ENCODE measurements around the gene OR10K2. TPM values are rescaled to one million over a fixed set of nuclear protein-coding genes. Genes with fewer than 3 reads are reported as not detected.
"Not testable (repeated sequence)": the region's sequence is repeated elsewhere in the genome, so short reads cannot be mapped to it uniquely, and the experiment has no call there.

The OR10K2 gene
- total RNA-seq (not detected), polyA plus RNA-seq (not detected)
- long read RNA-seq, donor 1, result 0 reads
- long read RNA-seq, donor 2, result 0 reads

GRCh38 chr1:158426137-158426536, at the start of gene OR10K2:
Gene OR10K2 (minus strand): TSS chr1:158426237. CDS start chr1:158420866, 5,371 bp downstream.
- Histone ChIP-seq H3K9me3 (ENCODE audit: control insufficient read depth, low read length) (no peaks in the 10 kb centered on the region), H3K36me3 (ENCODE audit: control insufficient read depth in 1 of 2, insufficient read depth in 2 of 2, low read length in 1 of 2) (no peaks in the 10 kb centered on the region), H3K4me3 (ENCODE audit: low read length in 2 of 2) (no peak within 1 kb of the TSS), H3K27me3 (ENCODE audit: control insufficient read depth in 1 of 2, insufficient read depth in 2 of 2, low read length in 1 of 2) (no peaks in the 10 kb centered on the region), H3K27ac (ENCODE audit: low read depth in 1 of 2, low read length in 2 of 2) (no peak within 1 kb of the TSS), H3K4me1 (ENCODE audit: control insufficient read depth in 1 of 2, insufficient read depth in 2 of 2, low read length in 2 of 2) (no peaks in the 10 kb centered on the region)
- ATAC-seq (ENCODE audit: low FRiP score) (no peak), DNase-seq (no peak)
- intact Hi-C loops (cut with DNase I), result no loop called here
- WGBS, 2 donors, result 91 to 94% methylated on average over 1 of the region's 1 CpG

GRCh38 chr1:158471920-158472319, 45.9 kb upstream of the OR10K2 start, which contains the start of gene OR10R2:
Gene OR10R2 (plus strand): TSS chr1:158472220. CDS start chr1:158472326, 106 bp downstream.
- Histone ChIP-seq H3K27me3 (ENCODE audit: control insufficient read depth in 1 of 2, insufficient read depth in 2 of 2, low read length in 1 of 2) (no peaks in the 10 kb centered on the region), H3K9me3 (ENCODE audit: control insufficient read depth, low read length) (no peaks in the 10 kb centered on the region), H3K36me3 (ENCODE audit: control insufficient read depth in 1 of 2, insufficient read depth in 2 of 2, low read length in 1 of 2) (no peaks in the 10 kb centered on the region), H3K4me3 (ENCODE audit: low read length in 2 of 2) (no peak within 1 kb of the TSS), H3K4me1 (ENCODE audit: control insufficient read depth in 1 of 2, insufficient read depth in 2 of 2, low read length in 2 of 2) (no peaks in the 10 kb centered on the region), H3K27ac (ENCODE audit: low read depth in 1 of 2, low read length in 2 of 2) (no peak within 1 kb of the TSS)
- no peak for ATAC-seq (ENCODE audit: low FRiP score)
- intact Hi-C loops (cut with DNase I), result no loop called here
- no peak for DNase-seq

GRCh38 chr1:158461534-158461933, 35.5 kb upstream of the OR10K2 start, which contains the start of gene OR10K1:
Gene OR10K1 (plus strand): TSS chr1:158461834. CDS start chr1:158465562, 3,728 bp downstream.
- intact Hi-C loops (cut with DNase I), result no loop called here
- H3K9me3 ChIP-seq (ENCODE audit: control insufficient read depth, low read length), result no peaks in the 10 kb centered on the region
- H3K4me3 ChIP-seq (ENCODE audit: low read length in 2 of 2), result no peak within 1 kb of the TSS
- no peak within 1 kb of the TSS for H3K27ac ChIP-seq (ENCODE audit: low read depth in 1 of 2, low read length in 2 of 2)
- no peaks in the 10 kb centered on the region for H3K27me3 ChIP-seq (ENCODE audit: control insufficient read depth in 1 of 2, insufficient read depth in 2 of 2, low read length in 1 of 2)
- no peak for DNase-seq
- no peak for ATAC-seq (ENCODE audit: low FRiP score)
- no peaks in the 10 kb centered on the region for H3K36me3 ChIP-seq (ENCODE audit: control insufficient read depth in 1 of 2, insufficient read depth in 2 of 2, low read length in 1 of 2)
- H3K4me1 ChIP-seq (ENCODE audit: control insufficient read depth in 1 of 2, insufficient read depth in 2 of 2, low read length in 2 of 2), result no peaks in the 10 kb centered on the region
- WGBS, 2 donors, result 67 to 78% methylated on average over 2 of the region's 2 CpGs

GRCh38 chr1:158458263-158458662, 32.2 kb upstream of the OR10K2 start:
- H3K27ac ChIP-seq (ENCODE audit: low read depth in 1 of 2, low read length in 2 of 2), result no peak overlapping the region
- intact Hi-C loops (cut with DNase I), result no loop called here
- H3K4me1 ChIP-seq (ENCODE audit: control insufficient read depth in 1 of 2, insufficient read depth in 2 of 2, low read length in 2 of 2), result no peaks in the 10 kb centered on the region
- H3K4me3 ChIP-seq (ENCODE audit: low read length in 2 of 2), result no peak overlapping the region
- DNase-seq (no peak), ATAC-seq (ENCODE audit: low FRiP score) (no peak)
- no peaks in the 10 kb centered on the region for H3K27me3 ChIP-seq (ENCODE audit: control insufficient read depth in 1 of 2, insufficient read depth in 2 of 2, low read length in 1 of 2)
- H3K9me3 ChIP-seq (ENCODE audit: control insufficient read depth, low read length), result no peaks in the 10 kb centered on the region
- H3K36me3 ChIP-seq (ENCODE audit: control insufficient read depth in 1 of 2, insufficient read depth in 2 of 2, low read length in 1 of 2), result no peaks in the 10 kb centered on the region

GRCh38 chr1:158457246-158457645, 31.2 kb upstream of the OR10K2 start:
- no peak for DNase-seq
- no peak for ATAC-seq (ENCODE audit: low FRiP score)
- intact Hi-C loops (cut with DNase I), result no loop called here

GRCh38 chr1:158454537-158454936, 28.5 kb upstream of the OR10K2 start:
- H3K27me3 ChIP-seq (ENCODE audit: control insufficient read depth in 1 of 2, insufficient read depth in 2 of 2, low read length in 1 of 2), result no peaks in the 10 kb centered on the region
- intact Hi-C loops (cut with DNase I), result no loop called here
- no peak overlapping the region for H3K4me3 ChIP-seq (ENCODE audit: low read length in 2 of 2)
- no peaks in the 10 kb centered on the region for H3K4me1 ChIP-seq (ENCODE audit: control insufficient read depth in 1 of 2, insufficient read depth in 2 of 2, low read length in 2 of 2)
- H3K36me3 ChIP-seq (ENCODE audit: control insufficient read depth in 1 of 2, insufficient read depth in 2 of 2, low read length in 1 of 2), result no peaks in the 10 kb centered on the region
- DNase-seq, result no peak
- no peak for ATAC-seq (ENCODE audit: low FRiP score)
- 74 to 81% methylated on average over 1 of the region's 1 CpG for WGBS, 2 donors
- H3K27ac ChIP-seq (ENCODE audit: low read depth in 1 of 2, low read length in 2 of 2), result no peak overlapping the region
- no peaks in the 10 kb centered on the region for H3K9me3 ChIP-seq (ENCODE audit: control insufficient read depth, low read length)

More at GRCh38 chr1:158457246-158457645, 31.2 kb upstream of the OR10K2 start:
- no peaks in the 10 kb centered on the region for H3K27me3 ChIP-seq (ENCODE audit: control insufficient read depth in 1 of 2, insufficient read depth in 2 of 2, low read length in 1 of 2)
- no peaks in the 10 kb centered on the region for H3K9me3 ChIP-seq (ENCODE audit: control insufficient read depth, low read length)
- no peaks in the 10 kb centered on the region for H3K4me1 ChIP-seq (ENCODE audit: control insufficient read depth in 1 of 2, insufficient read depth in 2 of 2, low read length in 2 of 2)
- H3K36me3 ChIP-seq (ENCODE audit: control insufficient read depth in 1 of 2, insufficient read depth in 2 of 2, low read length in 1 of 2), result no peaks in the 10 kb centered on the region
- no peak overlapping the region for H3K27ac ChIP-seq (ENCODE audit: low read depth in 1 of 2, low read length in 2 of 2)
- no peak overlapping the region for H3K4me3 ChIP-seq (ENCODE audit: low read length in 2 of 2)

GRCh38 chr1:158445376-158445775, 19.3 kb upstream of the OR10K2 start:
- no peak overlapping the region for H3K4me3 ChIP-seq (ENCODE audit: low read length in 2 of 2)
- intact Hi-C loops (cut with DNase I), result no loop called here
- no peaks in the 10 kb centered on the region for H3K36me3 ChIP-seq (ENCODE audit: control insufficient read depth in 1 of 2, insufficient read depth in 2 of 2, low read length in 1 of 2)
- 83 to 88% methylated on average over 4 of the region's 4 CpGs for WGBS, 2 donors
- DNase-seq (no peak), ATAC-seq (ENCODE audit: low FRiP score) (no peak)
- no peaks in the 10 kb centered on the region for H3K27me3 ChIP-seq (ENCODE audit: control insufficient read depth in 1 of 2, insufficient read depth in 2 of 2, low read length in 1 of 2)
- H3K4me1 ChIP-seq (ENCODE audit: control insufficient read depth in 1 of 2, insufficient read depth in 2 of 2, low read length in 2 of 2), result no peaks in the 10 kb centered on the region
- no peaks in the 10 kb centered on the region for H3K9me3 ChIP-seq (ENCODE audit: control insufficient read depth, low read length)
- H3K27ac ChIP-seq (ENCODE audit: low read depth in 1 of 2, low read length in 2 of 2), result no peak overlapping the region

GRCh38 chr1:158434741-158435140, 8.7 kb upstream of the OR10K2 start:
- no peaks in the 10 kb centered on the region for H3K27me3 ChIP-seq (ENCODE audit: control insufficient read depth in 1 of 2, insufficient read depth in 2 of 2, low read length in 1 of 2)
- no peak for DNase-seq
- H3K4me1 ChIP-seq (ENCODE audit: control insufficient read depth in 1 of 2, insufficient read depth in 2 of 2, low read length in 2 of 2), result no peaks in the 10 kb centered on the region
- H3K27ac ChIP-seq (ENCODE audit: low read depth in 1 of 2, low read length in 2 of 2), result no peak overlapping the region
- intact Hi-C loops (cut with DNase I), result no loop called here
- no peak overlapping the region for H3K4me3 ChIP-seq (ENCODE audit: low read length in 2 of 2)
- ATAC-seq (ENCODE audit: low FRiP score), result no peak
- WGBS, 2 donors, result 34 to 42% methylated on average over 3 of the region's 3 CpGs
- H3K36me3 ChIP-seq (ENCODE audit: control insufficient read depth in 1 of 2, insufficient read depth in 2 of 2, low read length in 1 of 2), result no peaks in the 10 kb centered on the region
- H3K9me3 ChIP-seq (ENCODE audit: control insufficient read depth, low read length), result peaks cover 1% of the 10 kb centered on the region

- 42 to 50% methylated on average over 3 of the region's 3 CpGs for WGBS, 2 donors
- intact Hi-C loops (cut with DNase I); ATAC-seq (ENCODE audit: low FRiP score): not testable (repeated sequence)
These were observed 4.1 kb upstream of the OR10K2 start for GRCh38 chr1:158430163-158430562.

More at GRCh38 chr1:158430163-158430562, 4.1 kb upstream of the OR10K2 start:
- not testable (repeated sequence) for DNase-seq; H3K27ac ChIP-seq (ENCODE audit: low read depth in 1 of 2, low read length in 2 of 2); H3K9me3 ChIP-seq (ENCODE audit: control insufficient read depth, low read length); H3K4me1 ChIP-seq (ENCODE audit: control insufficient read depth in 1 of 2, insufficient read depth in 2 of 2, low read length in 2 of 2); H3K27me3 ChIP-seq (ENCODE audit: control insufficient read depth in 1 of 2, insufficient read depth in 2 of 2, low read length in 1 of 2); H3K36me3 ChIP-seq (ENCODE audit: control insufficient read depth in 1 of 2, insufficient read depth in 2 of 2, low read length in 1 of 2); H3K4me3 ChIP-seq (ENCODE audit: low read length in 2 of 2)

Data from aorta (tissue), 5 donors.